Progenitor cell of endocrine pancreas (in vitro differentiated cells): ENCODE results near the gene BTN2A1. TPM values are rescaled to one million over a fixed set of nuclear protein-coding genes. Genes with fewer than 3 reads are reported as not detected.
A peak's percentile ranks its signal among the peaks of the same experiment; 100 is the strongest.

Experiments used
- DNase-seq: peaks from one replicate; pipeline ENCODE4 v3.0.0; 2021; ENCODE audit warnings: low spot score; ENCODE audit not compliant: unreplicated experiment
- H3K27ac Mint-ChIP-seq: 2 replicates; pipeline ENCODE4 v1.8.0; 2021; ENCODE audit warnings: mild to moderate bottlenecking, moderate library complexity, mixed read lengths
- H3K27me3 Mint-ChIP-seq: 2 replicates; pipeline ENCODE4 v1.8.0; 2021; ENCODE audit warnings: mixed read lengths
- H3K36me3 Mint-ChIP-seq: 2 replicates; pipeline ENCODE4 v1.8.0; 2022; ENCODE audit warnings: mixed read lengths; ENCODE audit not compliant: insufficient read depth
- H3K4me1 Mint-ChIP-seq: 2 replicates; pipeline ENCODE4 v1.8.0; 2021; ENCODE audit warnings: low read depth, mixed read lengths
- H3K4me3 Mint-ChIP-seq: 2 replicates; pipeline ENCODE4 v1.8.0; 2021; ENCODE audit warnings: low read depth, mild to moderate bottlenecking, moderate library complexity, mixed read lengths
- H3K9me3 Mint-ChIP-seq: 2 replicates; pipeline ENCODE4 v1.8.0; 2021; ENCODE audit warnings: low read depth, mixed read lengths
- CTCF ChIP-seq: fragments of 200-600 bp; sonication (generic); IDR thresholded peaks from one replicate; pipeline ENCODE4 v1.5.0; 2021; ENCODE audit warnings: antibody characterized with exemption, mild to moderate bottlenecking; ENCODE audit not compliant: unreplicated experiment
- total RNA-seq: library from RNA; stranded (reverse); gene quantifications from 2 replicates; pipeline ENCODE4 v1.2.1, GENCODE V29; 2021

Gene BTN2A1
- total RNA-seq, 1 donor from 2014 or later: 26.4 TPM

- Mint-ChIP-seq H3K27me3 (no peaks in the 10 kb centered on the region), H3K4me3 (no peak overlapping the region)
Measured at GRCh38 chr6:26475823-26476729, 18.3 kb downstream of the BTN2A1 start.

GRCh38 chr6:26476896-26477295 is 19.1 kb downstream of the BTN2A1 start:
- Mint-ChIP-seq H3K4me1 (peaks cover 23% of the 10 kb centered on the region), H3K36me3 (peaks cover 2% of the 10 kb centered on the region), H3K27me3 (no peaks in the 10 kb centered on the region), H3K27ac (no peak overlapping the region), H3K9me3 (peaks cover 3% of the 10 kb centered on the region), H3K4me3 (no peak overlapping the region)
- DNase-seq: no peak
- TF ChIP-seq CTCF: no peak

More at GRCh38 chr6:26475823-26476729, 18.3 kb downstream of the BTN2A1 start:
- H3K9me3 Mint-ChIP-seq: peaks cover 9% of the 10 kb centered on the region
- peak overlapping the region; percentile 77 for H3K27ac Mint-ChIP-seq
- TF ChIP-seq CTCF: no peak
- no peak for DNase-seq
- peaks cover 9% of the 10 kb centered on the region for H3K36me3 Mint-ChIP-seq
- H3K4me1 Mint-ChIP-seq: peaks cover 23% of the 10 kb centered on the region

GRCh38 chr6:26477426-26477825 is 19.7 kb downstream of the BTN2A1 start:
- H3K27me3 Mint-ChIP-seq: no peaks in the 10 kb centered on the region
- H3K27ac Mint-ChIP-seq: no peak overlapping the region
- no peak overlapping the region for H3K4me3 Mint-ChIP-seq
- peaks cover 23% of the 10 kb centered on the region for H3K4me1 Mint-ChIP-seq
- peaks cover 2% of the 10 kb centered on the region for H3K36me3 Mint-ChIP-seq
- no peak for DNase-seq
- peaks cover 3% of the 10 kb centered on the region for H3K9me3 Mint-ChIP-seq
- no peak for TF ChIP-seq CTCF

- no peak for TF ChIP-seq CTCF
- H3K4me1 Mint-ChIP-seq: peaks cover 23% of the 10 kb centered on the region
- no peak overlapping the region for H3K27ac Mint-ChIP-seq
- no peaks in the 10 kb centered on the region for H3K9me3 Mint-ChIP-seq
- no peak overlapping the region for H3K4me3 Mint-ChIP-seq
- H3K36me3 Mint-ChIP-seq: peaks cover 2% of the 10 kb centered on the region
- no peak for DNase-seq
- H3K27me3 Mint-ChIP-seq: no peaks in the 10 kb centered on the region
Measured at GRCh38 chr6:26478100-26478984, 20.6 kb downstream of the BTN2A1 start.

GRCh38 chr6:26478985-26479278 is 21.2 kb downstream of the BTN2A1 start:
- DNase-seq: no peak
- Mint-ChIP-seq H3K27me3 (no peaks in the 10 kb centered on the region), H3K36me3 (no peaks in the 10 kb centered on the region), H3K27ac (no peak overlapping the region), H3K4me1 (peaks cover 19% of the 10 kb centered on the region), H3K9me3 (no peaks in the 10 kb centered on the region), H3K4me3 (no peak overlapping the region)
- no peak for TF ChIP-seq CTCF
